ENCODE data around the gene DMD. TPM values are rescaled to one million over a fixed set of nuclear protein-coding genes. Genes with fewer than 3 reads are reported as not detected.
"Not testable (repeated sequence)": the region's sequence is repeated elsewhere in the genome, so short reads cannot be mapped to it uniquely, and the experiment has no call there.

The DMD gene
- total RNA-seq, 2 donors from 2014 or later = 19.6 to 24.9 TPM

DNA sequence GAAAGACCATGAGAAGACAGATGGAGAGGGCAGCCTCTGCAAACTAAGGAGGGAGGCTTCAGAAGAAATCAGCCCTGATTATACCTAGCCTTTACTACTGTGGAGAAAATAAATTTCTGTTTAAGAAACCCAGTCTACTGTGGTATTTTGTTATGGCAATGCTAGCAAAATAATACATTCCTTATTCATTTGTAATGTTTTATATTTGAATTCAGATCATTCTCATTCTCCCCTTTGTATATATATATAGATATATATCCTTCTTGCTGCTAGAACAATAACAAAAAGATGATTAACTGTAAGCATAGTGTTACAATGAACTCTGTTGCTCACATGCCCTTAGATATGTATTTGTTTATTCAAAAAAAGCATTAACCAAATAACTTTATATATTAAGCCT is 22.5 kb downstream of the DMD start:
- no peak overlapping the region for H3K4me3 ChIP-seq (ENCODE audit: low read length)
- Mint-ChIP-seq H3K9me3 (no peaks in the 10 kb centered on the region), H3K36me3 (ENCODE audit: low read depth) (no peaks in the 10 kb centered on the region), H3K4me3 (no peak overlapping the region), H3K4me1 (peaks cover 32% of the 10 kb centered on the region), H3K27ac (no peak overlapping the region), H3K27me3 (ENCODE audit: insufficient read depth) (no peaks in the 10 kb centered on the region)
- H3K36me3 ChIP-seq (ENCODE audit: control insufficient read depth, insufficient read depth, low read length) = no peaks in the 10 kb centered on the region
- no peak overlapping the region for H3K9ac ChIP-seq (ENCODE audit: extremely low read depth, low read length, poor library complexity, severe bottlenecking)
- DNase-seq = no peak
- H3K4me1 ChIP-seq (ENCODE audit: control insufficient read depth, insufficient read depth, low read length) = peaks cover 6% of the 10 kb centered on the region
- no peak overlapping the region for H3K27ac ChIP-seq (ENCODE audit: low read depth, low read length)
- H3K27me3 ChIP-seq (ENCODE audit: control insufficient read depth, insufficient read depth, low read length, poor library complexity, severe bottlenecking) = no peaks in the 10 kb centered on the region
- TF ChIP-seq CTCF (conservative IDR thresholded peaks at IDR 0.05) = no peak
- H3K9me3 ChIP-seq (ENCODE audit: control insufficient read depth, low read length) = no peaks in the 10 kb centered on the region

GRCh38 chrX:33188286-33188685 is 23.1 kb downstream of the DMD start:
- DNase-seq = peak; percentile 71
- no peaks in the 10 kb centered on the region for H3K9me3 Mint-ChIP-seq
- 7 to 8% methylated on average over 3 of the region's 3 CpGs for WGBS, 2 experiments (ENCODE audit: insufficient coverage in 1 of 2, insufficient read length in 1 of 2)
- Histone ChIP-seq H3K36me3 (ENCODE audit: control insufficient read depth, insufficient read depth, low read length) (no peaks in the 10 kb centered on the region), H3K4me1 (ENCODE audit: control insufficient read depth, insufficient read depth, low read length) (peaks cover 6% of the 10 kb centered on the region), H3K27ac (ENCODE audit: low read depth, low read length) (no peak overlapping the region), H3K9ac (ENCODE audit: extremely low read depth, low read length, poor library complexity, severe bottlenecking) (no peak overlapping the region), H3K27me3 (ENCODE audit: control insufficient read depth, insufficient read depth, low read length, poor library complexity, severe bottlenecking) (no peaks in the 10 kb centered on the region), H3K9me3 (ENCODE audit: control insufficient read depth, low read length) (no peaks in the 10 kb centered on the region), H3K4me3 (ENCODE audit: low read length) (no peak overlapping the region)
- no peaks in the 10 kb centered on the region for H3K36me3 Mint-ChIP-seq (ENCODE audit: low read depth)
- H3K27me3 Mint-ChIP-seq (ENCODE audit: insufficient read depth) = no peaks in the 10 kb centered on the region
- H3K4me1 Mint-ChIP-seq = peaks cover 37% of the 10 kb centered on the region
- H3K27ac Mint-ChIP-seq = peak overlapping the region; percentile 1
- TF ChIP-seq CTCF (conservative IDR thresholded peaks at IDR 0.05) = no peak
- no peak overlapping the region for H3K4me3 Mint-ChIP-seq

GRCh38 chrX:33184803-33185202 is 26.5 kb downstream of the DMD start:
- not testable (repeated sequence) for H3K27ac Mint-ChIP-seq; H3K4me3 Mint-ChIP-seq; DNase-seq; H3K36me3 Mint-ChIP-seq (ENCODE audit: low read depth); H3K36me3 ChIP-seq (ENCODE audit: control insufficient read depth, insufficient read depth, low read length); H3K4me3 ChIP-seq (ENCODE audit: low read length); H3K27me3 Mint-ChIP-seq (ENCODE audit: insufficient read depth); H3K27me3 ChIP-seq (ENCODE audit: control insufficient read depth, insufficient read depth, low read length, poor library complexity, severe bottlenecking); H3K9me3 Mint-ChIP-seq; H3K9me3 ChIP-seq (ENCODE audit: control insufficient read depth, low read length); H3K9ac ChIP-seq (ENCODE audit: extremely low read depth, low read length, poor library complexity, severe bottlenecking); H3K27ac ChIP-seq (ENCODE audit: low read depth, low read length); H3K4me1 ChIP-seq (ENCODE audit: control insufficient read depth, insufficient read depth, low read length)
- peaks cover 31% of the 10 kb centered on the region for H3K4me1 Mint-ChIP-seq
- WGBS, 2 experiments (ENCODE audit: insufficient coverage in 1 of 2, insufficient read length in 1 of 2) = 95 to 98% methylated on average over 3 to 9 of the region's 10 CpGs

DNA sequence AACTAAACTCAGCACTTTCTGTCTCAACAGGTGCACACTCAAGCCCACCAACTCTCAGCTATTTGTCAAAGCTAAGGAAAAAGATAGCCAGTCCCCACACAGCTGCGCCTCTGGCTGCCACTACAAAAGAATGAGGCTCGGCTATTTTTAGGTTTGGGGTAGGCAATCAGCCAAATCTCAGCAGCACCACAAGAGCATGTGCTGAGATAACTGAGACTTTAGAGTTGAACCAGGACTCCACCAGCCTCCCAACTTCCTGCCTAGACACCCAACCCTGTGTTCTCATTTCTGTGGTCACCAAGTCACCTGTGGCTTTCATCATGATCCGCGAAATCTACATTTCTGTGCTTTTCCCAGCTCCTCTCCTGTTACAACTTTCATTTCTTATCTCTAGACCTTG is 28.0 kb downstream of the DMD start:
- H3K9me3 Mint-ChIP-seq = no peaks in the 10 kb centered on the region
- no peak overlapping the region for H3K4me3 Mint-ChIP-seq
- no peaks in the 10 kb centered on the region for H3K27me3 ChIP-seq (ENCODE audit: control insufficient read depth, insufficient read depth, low read length, poor library complexity, severe bottlenecking)
- no peak for TF ChIP-seq CTCF (conservative IDR thresholded peaks at IDR 0.05)
- no peaks in the 10 kb centered on the region for H3K27me3 Mint-ChIP-seq (ENCODE audit: insufficient read depth)
- 70% methylated on average over 4 of the region's 4 CpGs; no CpG with 5 or more reads in 1 of the 2 experiments for WGBS, 2 experiments (ENCODE audit: insufficient coverage in 1 of 2, insufficient read length in 1 of 2)
- peaks cover 6% of the 10 kb centered on the region for H3K4me1 ChIP-seq (ENCODE audit: control insufficient read depth, insufficient read depth, low read length)
- no peaks in the 10 kb centered on the region for H3K36me3 Mint-ChIP-seq (ENCODE audit: low read depth)
- peaks cover 24% of the 10 kb centered on the region for H3K4me1 Mint-ChIP-seq
- no peak overlapping the region for H3K27ac Mint-ChIP-seq
- H3K4me3 ChIP-seq (ENCODE audit: low read length) = no peak overlapping the region
- no peak overlapping the region for H3K27ac ChIP-seq (ENCODE audit: low read depth, low read length)
- no peak overlapping the region for H3K9ac ChIP-seq (ENCODE audit: extremely low read depth, low read length, poor library complexity, severe bottlenecking)
- DNase-seq = peak; percentile 54
- H3K9me3 ChIP-seq (ENCODE audit: control insufficient read depth, low read length) = no peaks in the 10 kb centered on the region
- no peaks in the 10 kb centered on the region for H3K36me3 ChIP-seq (ENCODE audit: control insufficient read depth, insufficient read depth, low read length)
